HG03196 (cell line): ENCODE results near the gene ARHGAP42.

ENCODE experiments used
- ATAC-seq: cut with Tn5 transposase; IDR thresholded peaks from one replicate; pipeline ENCODE4 v1.9.1; 2021; ENCODE audit not compliant: unreplicated experiment

Gene ARHGAP42

DNA sequence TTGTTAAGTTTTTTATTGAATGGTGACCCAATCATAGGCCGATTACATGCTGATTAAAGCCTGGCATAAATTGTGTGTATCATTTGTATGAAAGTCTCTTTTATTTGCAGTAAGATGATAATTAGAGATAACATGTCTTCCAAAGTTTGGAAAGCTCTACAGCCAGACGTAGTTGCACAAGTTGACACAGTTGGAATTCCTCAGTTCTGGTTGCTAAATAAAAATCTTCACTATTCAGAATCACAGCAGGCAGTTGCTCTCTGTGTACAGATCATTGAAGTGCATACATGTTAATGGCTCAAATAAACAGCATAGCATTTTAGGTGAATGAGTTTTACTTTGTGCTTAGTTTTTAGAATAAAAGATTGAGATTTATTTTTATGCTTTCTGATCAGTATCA, 69.5 kb downstream of the ARHGAP42 start:
- ATAC-seq = no peak

DNA sequence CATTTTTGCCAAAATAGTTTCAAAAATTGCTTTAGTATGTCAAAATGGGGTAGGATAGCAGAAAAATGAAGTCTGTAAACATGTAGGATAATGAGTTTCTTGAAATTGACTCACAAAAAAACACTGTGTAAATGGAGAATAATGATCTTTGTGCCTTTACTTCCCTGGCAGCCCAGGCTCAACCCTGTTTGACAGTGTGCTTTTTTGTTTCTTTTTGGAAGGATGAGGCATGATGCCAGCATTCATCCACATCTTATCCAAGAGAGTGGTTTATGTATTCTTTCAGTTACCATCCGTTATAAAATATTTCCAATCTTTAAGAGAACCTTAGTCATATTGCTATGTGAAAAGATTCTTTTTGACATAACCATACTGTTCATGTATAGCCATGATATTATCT, 70.6 kb downstream of the ARHGAP42 start:
- ATAC-seq = no peak

DNA sequence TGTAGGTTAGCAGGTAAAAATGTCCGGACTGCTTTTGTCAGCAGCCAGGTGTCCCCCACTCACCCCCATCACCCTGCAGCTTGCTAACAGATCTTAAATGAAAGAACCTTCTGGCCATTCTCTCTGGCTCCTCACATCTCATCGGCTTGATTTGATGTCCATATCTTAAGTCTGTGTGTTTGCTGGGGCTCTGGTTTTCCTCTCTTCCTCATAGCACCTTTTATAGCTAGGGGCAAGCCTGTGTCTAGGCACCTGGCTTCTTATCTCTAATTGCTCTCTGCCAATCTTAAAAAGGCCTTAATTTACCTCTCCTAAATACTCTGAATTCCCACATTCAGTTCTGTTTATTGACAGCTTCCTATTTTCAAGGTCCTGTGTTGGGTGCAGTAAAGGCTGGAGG, 72.0 kb downstream of the ARHGAP42 start:
- no peak for ATAC-seq

DNA sequence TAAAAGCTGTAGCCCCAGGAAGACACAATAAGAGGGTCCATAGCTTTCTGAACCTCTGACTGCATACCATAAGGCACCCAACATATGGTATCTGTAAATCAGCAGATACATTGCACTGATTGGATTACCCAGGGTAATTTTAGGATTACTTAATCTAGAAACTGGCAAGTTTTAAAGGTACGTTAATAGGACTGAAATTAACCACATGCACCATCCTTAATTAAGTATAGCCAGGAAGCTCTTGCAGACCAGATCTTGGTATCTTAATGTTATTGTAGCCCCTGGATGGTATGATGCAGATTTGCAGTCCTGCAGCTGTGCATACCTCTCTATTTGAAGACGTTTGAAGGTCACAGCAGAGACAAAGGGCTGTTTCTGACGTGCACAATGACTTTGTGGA, 72.8 kb downstream of the ARHGAP42 start:
- ATAC-seq = no peak

DNA sequence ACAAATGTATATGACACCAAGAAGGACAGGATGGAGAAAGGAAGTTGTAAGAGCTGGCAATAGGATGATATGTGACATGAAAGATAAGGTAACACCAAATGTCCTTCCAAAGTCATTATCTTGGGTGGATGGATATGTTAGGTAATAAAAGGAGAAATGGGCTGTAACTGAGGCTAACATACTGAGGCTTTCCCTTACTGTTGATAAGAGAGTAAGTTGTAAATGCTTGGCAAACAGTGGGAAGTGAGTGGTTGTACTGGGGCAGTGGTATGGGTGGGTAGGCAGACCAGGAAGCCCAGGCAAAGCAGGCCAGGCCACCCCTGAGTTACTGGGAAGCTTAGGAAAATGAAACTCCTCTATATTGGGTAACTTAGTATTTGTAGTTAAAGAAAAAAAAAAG, 73.7 kb downstream of the ARHGAP42 start:
- no peak for ATAC-seq

DNA sequence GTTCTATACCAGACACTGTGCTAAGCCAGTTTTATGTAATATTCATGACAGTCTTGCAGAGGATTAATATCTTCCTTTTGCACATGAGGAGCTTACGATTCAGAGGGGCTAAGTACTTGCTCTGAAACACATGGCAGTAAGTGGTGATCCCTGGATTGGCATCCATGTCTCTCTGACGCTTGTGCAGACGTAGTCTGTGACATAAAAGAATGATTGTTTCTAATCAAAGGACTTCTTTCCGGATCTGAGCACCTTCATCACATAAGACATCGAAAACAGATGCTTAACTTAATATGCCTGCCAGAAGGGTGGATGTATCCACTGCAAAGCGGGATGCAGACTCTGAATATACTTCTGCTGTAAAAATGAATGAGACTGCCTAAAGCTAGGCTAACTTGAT, 74.8 kb downstream of the ARHGAP42 start:
- no peak for ATAC-seq

DNA sequence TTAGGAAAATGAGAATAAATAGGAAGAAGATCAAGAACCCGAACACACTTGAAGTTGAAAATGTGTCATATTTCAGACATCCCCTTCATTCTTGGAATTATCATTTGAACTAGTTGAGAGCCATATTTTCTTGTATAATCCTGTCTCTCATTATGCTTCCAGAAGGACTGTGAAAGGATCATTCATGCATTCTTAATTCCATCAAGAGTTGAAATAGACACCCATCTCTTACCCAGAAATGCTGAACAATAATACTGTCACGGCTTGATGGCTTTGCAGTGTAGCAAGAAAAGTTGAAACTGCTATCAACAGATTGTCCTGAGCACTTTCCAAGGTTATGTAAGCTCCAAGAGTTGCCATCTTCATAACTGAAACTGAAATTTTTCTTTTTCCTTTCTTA, 79.7 kb downstream of the ARHGAP42 start:
- ATAC-seq = no peak

DNA sequence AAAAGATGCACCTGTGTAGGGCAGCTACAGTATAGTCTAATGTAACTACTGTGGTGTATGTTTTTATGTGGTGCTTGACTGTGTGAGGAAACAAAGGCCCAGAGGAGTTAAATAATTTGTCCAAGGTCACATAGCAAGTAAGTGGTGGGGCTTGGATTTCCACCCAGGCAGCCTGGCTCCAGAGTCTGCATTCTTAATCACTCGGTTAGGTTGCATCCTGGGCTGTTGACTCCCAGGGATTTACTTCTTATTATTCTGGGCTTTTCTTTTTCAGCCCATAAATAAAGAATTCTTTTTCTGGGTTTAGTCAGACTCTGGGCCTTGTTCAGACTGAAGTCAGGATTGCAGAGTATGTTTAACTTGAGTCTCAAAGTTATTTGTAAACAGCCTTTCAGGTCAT, 82.1 kb downstream of the ARHGAP42 start:
- no peak for ATAC-seq

DNA sequence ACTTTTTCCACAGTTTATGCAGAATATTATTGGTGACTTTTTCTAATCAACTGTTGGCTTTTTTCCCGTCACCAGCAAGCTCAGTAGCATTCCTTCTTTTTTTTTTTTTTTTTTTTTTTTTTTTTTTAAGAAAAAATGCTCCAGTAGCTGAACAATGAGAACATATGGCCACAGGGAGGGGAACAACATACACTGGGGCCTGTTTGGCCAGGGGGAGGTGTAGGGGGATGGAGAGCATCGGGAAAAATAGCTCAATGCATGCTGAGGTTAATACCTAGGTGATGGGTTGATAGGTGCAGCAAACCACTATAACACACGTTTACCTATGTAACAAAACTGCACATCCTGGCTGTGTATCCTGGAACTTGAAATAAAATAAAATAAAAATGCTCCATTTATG, 82.5 kb downstream of the ARHGAP42 start:
- ATAC-seq = no peak

DNA sequence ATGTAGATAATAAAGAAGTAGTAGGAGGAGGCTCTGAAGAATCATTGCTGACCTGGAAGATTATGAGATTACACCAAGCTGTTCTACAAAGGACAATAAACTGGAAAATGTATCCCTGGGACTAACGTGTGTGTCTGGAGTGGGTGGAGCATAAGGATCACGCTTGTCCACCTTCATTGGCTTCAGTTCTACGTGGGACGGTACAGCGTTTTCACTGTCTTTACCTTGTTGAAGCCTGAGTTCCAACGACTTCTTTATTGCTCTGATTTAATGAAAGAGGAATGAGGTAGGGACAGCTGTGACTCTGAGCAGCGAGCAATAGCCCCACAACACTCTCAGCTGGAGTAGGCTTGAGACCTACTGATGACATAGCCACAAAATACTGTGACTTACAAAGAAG, 87.0 kb downstream of the ARHGAP42 start:
- no peak for ATAC-seq

DNA sequence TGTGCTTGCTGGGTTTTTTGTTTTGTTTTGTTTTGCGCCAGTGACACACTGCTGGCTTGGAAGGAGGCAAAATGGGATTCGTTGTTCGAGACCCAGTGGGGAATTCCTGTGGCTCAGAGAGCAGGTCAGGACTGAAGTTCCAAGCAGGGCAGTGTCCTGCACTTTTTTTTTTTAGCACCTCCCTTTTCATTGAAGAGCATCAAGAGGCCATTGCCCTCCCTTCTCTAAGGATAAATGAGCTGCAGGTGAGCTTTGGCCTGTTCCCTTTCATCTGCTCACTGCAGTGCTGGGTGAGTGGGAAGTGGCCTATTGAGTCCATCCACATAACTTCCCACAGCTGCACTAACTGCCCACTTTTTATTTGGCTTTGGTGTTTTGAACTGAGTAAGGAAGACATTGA, 87.8 kb downstream of the ARHGAP42 start:
- no peak for ATAC-seq

DNA sequence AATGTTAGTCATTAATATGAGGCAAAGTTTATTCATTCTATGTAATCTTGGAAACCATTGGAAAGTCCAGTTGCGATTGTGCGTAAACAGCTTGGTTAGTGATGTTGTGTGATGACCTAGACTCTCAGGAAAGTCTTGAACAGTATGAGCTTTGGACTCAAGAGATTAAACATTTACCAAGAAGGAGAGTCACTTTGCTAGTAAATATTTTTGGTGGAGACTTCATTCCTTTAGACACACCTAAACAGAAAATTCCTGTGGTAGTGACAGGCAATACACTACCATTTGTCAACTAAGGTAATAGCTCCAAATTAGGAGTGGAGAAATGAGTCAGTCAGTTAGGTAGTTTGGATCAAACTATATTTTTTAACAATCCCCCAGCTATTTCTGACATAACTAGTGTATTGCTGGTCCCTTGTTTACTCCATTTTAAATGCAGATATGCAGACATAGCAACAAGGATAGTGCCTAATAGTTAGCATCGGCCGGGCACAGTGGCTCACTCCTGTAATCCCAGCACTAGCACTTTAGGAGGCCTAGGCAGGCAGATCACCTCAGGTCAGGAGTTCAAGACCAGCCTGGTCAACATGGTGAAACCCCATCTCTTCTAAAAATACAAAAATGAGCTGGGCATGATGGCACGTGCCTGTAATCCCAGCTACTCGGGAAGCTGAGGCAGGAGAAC, 89.3 kb downstream of the ARHGAP42 start:
- ATAC-seq = no peak

DNA sequence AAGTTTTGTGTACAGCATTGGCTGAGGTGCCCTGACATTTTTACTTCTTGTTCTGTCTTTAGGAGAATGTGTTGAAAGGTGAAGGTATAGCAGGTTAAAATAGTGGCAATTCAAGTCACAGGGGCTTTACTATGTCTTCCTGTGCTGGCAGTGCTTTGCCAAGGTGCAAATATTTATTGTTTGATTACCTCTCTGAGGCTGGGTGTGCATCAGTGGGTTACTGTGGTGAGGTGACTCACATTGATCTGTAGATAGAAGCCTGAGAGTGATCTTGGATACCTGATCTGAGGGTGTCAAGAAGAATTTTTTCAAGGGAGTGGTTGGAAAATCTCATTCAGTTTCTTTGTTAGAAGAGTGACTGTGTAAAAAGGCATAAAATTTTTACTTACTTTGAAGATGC, 90.0 kb downstream of the ARHGAP42 start:
- ATAC-seq = no peak

DNA sequence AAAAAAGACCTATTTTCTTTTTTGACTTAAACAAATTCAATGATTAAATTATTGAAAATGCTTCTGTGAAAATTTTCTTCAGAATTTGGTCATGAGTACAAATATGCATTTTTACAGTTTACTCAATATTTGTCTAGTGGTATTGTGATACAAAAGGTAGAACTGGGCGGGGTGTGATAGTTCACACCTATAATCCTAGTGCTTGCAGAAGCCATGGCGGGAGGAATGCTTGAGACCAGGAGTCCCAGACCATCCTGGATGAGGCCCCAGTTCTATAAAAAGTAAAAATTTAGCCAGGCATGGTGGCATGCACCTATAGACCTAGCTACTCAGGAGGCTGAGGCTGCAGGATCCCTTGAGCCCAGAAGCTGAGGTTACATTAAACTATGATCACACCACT, 90.6 kb downstream of the ARHGAP42 start:
- no peak for ATAC-seq

DNA sequence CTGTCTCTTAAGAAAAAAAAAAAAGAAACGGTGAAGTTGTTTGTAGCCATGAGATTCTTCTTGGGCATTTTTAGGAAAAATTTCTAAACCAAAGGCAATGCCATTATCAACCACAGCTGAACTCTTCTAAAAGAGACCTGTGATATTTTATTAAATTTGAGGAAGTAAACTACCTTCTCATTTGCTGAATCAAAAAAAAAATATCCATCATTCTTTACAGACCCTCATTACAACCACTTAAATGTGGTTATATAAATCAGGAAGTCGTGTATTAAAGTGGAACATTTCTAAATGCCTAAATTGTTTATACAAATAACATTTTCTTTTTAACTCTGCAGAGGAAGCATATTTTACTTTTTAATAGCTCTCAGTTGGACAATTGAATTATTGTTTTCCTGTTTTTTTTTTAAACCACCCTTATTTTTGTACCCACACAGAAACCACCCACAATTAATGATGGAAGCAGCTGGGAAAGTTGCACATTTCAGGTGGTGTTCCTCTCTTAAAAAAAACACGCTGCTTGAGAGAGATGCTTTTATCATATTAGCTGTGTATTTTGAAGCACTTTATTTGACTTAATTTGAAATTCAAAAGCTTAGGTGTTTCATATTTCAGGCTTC, 91.2 kb downstream of the ARHGAP42 start:
- ATAC-seq = no peak

DNA sequence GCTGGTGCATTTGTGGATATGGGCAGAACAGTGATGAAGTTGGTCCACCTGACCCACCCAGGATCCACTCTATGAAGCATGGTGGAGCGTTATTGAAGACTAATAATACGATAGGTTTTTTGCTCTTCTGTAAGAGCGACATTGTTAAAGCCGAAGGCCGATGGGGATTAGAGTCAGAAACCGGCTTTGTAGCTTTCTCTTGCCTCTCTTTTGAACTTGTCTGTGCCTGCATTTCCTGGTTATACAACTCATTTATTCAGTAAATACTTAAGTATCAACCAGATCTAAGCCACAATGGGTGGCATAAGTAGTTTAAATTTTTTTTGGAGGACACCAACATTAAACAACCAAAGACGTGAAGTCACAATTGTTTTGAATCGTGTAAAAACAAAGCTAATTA, 93.4 kb downstream of the ARHGAP42 start:
- no peak for ATAC-seq

DNA sequence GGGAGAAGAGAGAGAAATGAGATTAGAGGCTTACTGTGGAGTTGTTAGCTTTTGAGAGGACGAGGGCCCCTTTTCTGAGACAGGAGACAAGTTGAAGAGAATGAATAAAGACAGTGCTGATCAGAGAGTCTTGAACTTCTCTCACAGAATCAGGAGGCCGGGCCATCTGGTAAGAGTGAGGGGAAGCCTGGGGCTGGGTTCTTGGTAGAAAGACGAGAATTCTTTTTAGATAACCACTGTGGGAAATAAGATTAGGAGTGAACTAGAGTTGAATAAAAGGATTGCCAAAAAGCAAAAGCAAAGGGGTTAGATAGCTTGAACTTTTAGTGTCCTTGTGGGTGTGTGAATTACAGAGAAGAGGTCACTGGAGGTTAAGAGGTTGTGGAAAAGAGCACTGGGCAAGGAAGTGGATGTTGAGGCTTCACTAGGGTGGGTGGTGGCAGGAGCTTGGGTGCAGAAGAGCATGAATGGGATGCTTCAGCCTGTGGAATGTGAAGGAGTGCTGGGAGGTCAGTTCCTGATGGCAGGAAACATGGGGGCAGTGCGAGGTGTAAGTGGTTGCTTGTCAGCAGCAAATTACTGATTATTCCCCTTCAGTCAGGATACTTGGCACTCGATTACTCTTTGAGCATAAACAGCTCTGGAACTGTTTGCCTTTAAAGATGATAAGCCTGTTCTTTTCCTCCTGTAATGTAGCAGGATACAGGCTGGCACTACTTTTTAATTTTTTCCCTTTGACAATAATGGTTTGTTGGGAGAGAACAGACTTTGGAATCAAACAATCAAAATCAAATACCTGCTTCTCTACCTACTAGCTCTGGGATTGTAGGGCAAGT, 98.3 kb downstream of the ARHGAP42 start:
- no peak for ATAC-seq

DNA sequence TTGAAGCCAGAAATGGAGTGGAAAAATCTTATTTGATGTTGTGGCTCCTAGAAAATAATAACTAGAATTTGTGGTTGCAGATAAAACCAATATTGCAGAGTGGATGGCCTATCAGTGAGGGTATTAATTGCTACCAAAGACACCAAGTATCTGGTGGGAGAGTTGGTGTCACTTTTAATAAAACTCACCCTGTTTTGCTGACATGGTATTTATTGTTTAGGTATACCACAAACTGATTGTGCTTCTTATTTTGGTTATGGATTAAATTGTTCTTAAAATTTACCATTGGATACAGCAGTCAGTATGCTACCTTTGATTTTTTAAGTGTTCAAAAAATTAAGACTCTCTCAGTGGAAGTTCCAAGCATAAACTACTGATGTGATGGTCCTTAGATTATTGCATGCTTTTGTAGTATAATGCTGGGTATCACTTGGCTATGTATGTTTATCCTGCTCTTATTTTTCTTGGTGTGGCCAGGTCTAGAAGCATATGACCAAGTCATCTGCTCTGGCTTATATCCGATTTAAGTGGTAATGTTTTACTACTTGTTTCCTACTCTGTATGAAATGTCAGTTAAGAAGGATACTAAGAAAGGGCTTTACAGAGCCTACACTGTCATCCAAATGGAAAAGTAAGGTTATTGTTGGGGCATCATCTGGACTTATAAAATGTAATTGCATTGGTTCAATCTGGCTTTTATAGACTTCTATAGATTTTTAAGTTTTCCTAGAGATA, 101.6 kb downstream of the ARHGAP42 start:
- no peak for ATAC-seq

DNA sequence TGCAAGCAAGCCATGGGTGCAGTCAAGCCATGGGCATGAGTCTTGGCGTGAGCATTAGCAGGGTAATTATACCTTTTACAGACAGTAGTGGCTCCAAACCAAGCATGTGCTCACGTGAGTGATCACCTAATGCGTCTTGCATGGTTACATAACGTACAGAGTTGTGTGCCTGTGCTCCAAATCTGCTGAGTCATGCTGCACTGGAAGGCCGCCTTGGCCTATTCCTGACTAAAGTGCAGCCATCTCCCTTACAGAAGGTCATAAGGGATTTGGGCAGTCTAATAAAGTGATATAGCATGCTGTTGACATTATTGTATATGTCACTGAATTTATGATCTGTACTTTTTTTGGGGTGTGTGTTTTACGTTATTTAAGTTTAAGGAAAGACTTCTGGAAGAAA, 102.4 kb downstream of the ARHGAP42 start:
- ATAC-seq = no peak

DNA sequence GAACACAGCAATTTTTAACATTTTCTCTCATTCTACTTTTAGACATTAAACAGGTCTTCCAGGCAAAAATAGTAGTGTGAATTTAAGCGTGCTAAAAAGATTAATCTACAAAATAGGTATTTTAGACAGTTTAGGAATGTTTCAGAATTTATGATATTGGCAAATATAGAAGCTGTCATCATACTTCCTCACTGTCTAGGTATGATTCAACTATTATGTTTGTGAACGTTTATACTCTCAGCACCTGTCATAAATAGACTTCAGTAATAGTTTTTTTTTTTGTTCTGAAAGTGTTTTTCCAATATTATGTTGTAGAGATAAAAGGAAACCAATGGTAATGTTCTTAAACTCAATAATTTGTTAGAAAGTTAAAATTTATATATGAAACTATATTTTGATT, 103.0 kb downstream of the ARHGAP42 start:
- no peak for ATAC-seq

DNA sequence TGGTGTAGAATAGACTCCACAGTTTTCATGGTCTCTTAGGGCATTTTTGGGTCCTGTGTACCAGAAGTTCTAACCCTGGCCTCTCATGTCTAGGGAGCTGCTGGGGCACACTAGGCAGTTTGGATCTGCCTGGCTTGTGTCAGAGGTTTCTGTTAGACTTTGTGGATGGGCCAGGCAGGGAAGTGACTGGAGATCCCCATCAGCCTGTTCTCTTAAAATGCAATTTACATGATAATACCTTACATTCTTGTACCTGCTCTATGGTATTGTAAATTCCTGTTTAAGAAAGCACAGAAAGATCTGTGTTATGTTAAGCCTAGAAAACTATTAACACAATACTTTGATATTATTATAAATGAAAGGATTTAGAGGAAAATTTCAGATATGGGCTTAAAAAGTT, 104.0 kb downstream of the ARHGAP42 start:
- no peak for ATAC-seq

DNA sequence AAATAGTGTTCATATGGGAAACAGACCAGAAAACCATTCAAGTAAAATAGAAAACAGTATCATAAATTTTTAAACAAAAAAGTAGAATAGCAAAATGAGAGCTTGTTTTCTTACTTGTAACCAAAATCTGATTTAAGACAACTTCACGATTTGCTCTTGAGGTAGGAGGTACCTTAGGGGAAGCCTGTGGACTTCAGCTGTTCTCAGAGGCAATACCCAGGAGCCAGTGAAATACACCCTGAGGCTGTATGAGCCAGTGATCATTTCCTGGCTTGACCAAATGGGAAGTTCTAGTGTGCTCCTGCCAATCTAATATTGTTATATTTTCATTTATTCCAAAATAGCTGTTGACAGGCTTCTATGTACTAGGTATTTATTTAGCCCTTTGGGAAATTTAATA, 104.8 kb downstream of the ARHGAP42 start:
- no peak for ATAC-seq
